Heart left ventricle (tissue), 16 donors: ENCODE data around the gene TBRG4. TPM values are rescaled to one million over a fixed set of nuclear protein-coding genes. Genes with fewer than 3 reads are reported as not detected.
A peak's percentile ranks its signal among the peaks of the same experiment; 100 is the strongest.

Experiments
- ATAC-seq, 4 donors: fragments of 200-7000 bp; cut with Tn5 transposase; one replicate each; pipeline ENCODE4 v1.9.1; 2020 to 2022; ENCODE audit warnings: moderate library complexity in 4 of 4, mild to moderate bottlenecking in 3 of 4, moderate number of reproducible peaks in 1 of 4
- DNase-seq, 5 donors: peaks; one replicate each; pipeline ENCODE4 v3.0.0-alpha.2; 2020
- H3K27ac ChIP-seq, 12 donors: fragments of 200-600 bp; sonication (generic) in 4 of 12; one replicate each; pipeline versions ENCODE4 v1.5.0 to v1.8.0; 2016 to 2022; ENCODE audit warnings: mild to moderate bottlenecking in 2 of 12
- H3K27me3 ChIP-seq, 9 donors: fragments of 200-600 bp; sonication (generic) in 2 of 9; one replicate each; pipeline versions ENCODE4 v1.5.1 to v1.8.0; 2016 to 2022; ENCODE audit warnings: mild to moderate bottlenecking in 3 of 9
- H3K36me3 ChIP-seq, 9 donors: fragments of 200-600 bp; sonication (generic) in 2 of 9; one replicate each; pipeline versions ENCODE4 v1.5.0 to v1.8.0; 2018 to 2022; ENCODE audit warnings: mild to moderate bottlenecking in 2 of 9
- H3K4me1 ChIP-seq, 12 donors: fragments of 200-600 bp; sonication (generic) in 4 of 12; one replicate each; pipeline versions ENCODE4 v1.5.0 to v1.8.0; 2016 to 2022; ENCODE audit warnings: mild to moderate bottlenecking in 3 of 12
- H3K4me3 ChIP-seq, 12 donors: fragments of 200-600 bp; sonication (generic) in 4 of 12; one replicate each; pipeline versions ENCODE4 v1.5.0 to v1.8.0; 2017 to 2022; ENCODE audit warnings: mild to moderate bottlenecking in 9 of 12, moderate library complexity in 4 of 12
- H3K9me3 ChIP-seq, 12 donors: fragments of 200-600 bp; sonication (generic) in 4 of 12; one replicate each; pipeline versions ENCODE4 v1.5.0 to v1.8.0; 2016 to 2022; ENCODE audit warnings: mild to moderate bottlenecking in 1 of 12
- POLR2A ChIP-seq, 2 donors: fragments of 450-650 bp; IDR thresholded peaks; one replicate each; pipeline ENCODE4 v1.6.1; 2017; ENCODE audit warnings: antibody characterized with exemption in 2 of 2, mild to moderate bottlenecking in 2 of 2, moderate library complexity in 2 of 2
- WGBS, 4 donors: extraction: QIAGEN DNeasy Blood & Tissue Kit in 2 of 4; methylation state at CpG; one replicate each; pipeline versions ENCODE4 v1.1.5 to v1.1.7; 2013 to 2018; 5-methylcytosine and 5-hydroxymethylcytosine counted together
- intact Hi-C, 10 donors: fragments of 100-400 bp; cut with DNase I; formaldehyde crosslinking; loops; one replicate each; pipeline versions ENCODE4 v1.11.1 to v1.14.2; 2022
- polyA plus RNA-seq, 2 donors: library from polyadenylated mRNA; stranded (reverse); fragments of 200-250 nt; gene quantifications; one replicate each; pipeline ENCODE4 v1.2.3, GENCODE V29; 2013
- total RNA-seq, 9 donors: library from RNA; depleted of rRNA in 2 of 9; stranded (reverse); fragments of >200 nt in 2 of 9; fragmentation: NEBNext Ultra II Directional in 3 of 9; extraction: Animal tissue kit (Norgen Biotek cat#: 25700) in 3 of 9; gene quantifications; one replicate each; pipeline versions ENCODE4 v1.1.0 to v1.2.4, GENCODE V29; 2016 to 2023
- TF ChIP-seq, protein P1 (sequence below), 12 donors: fragments of 200-600 bp; sonication (generic) in 4 of 12; IDR thresholded peaks; one replicate each; pipeline versions ENCODE4 v1.5.0 to v1.8.0; 2018 to 2022; ENCODE audit warnings: antibody characterized with exemption in 12 of 12, mild to moderate bottlenecking in 5 of 12
- donor health status: ischemic (EF 13 %, LVEDD 7.1; RV severe dilation, severe dysfunction).
- donor health status: healthy with polysubstance abuse.
- donor health status: DM: no; HTN: yes; CAD: no.
- donor health status: DM: no; HTN: no; CAD: no.
- donor health status: ischemic (EF 25% LVEDD 6.9; RV normal size, moderate dysfunction).
- donor health status: ischemic (EF 25% LVEDD 5.7; RV mildly dilated, moderate dysfunction).
- donor health status: healthy.
- donor health status: DM: yes; HTN: yes; CAD: no.
- donor health status: ischemic (EF 35%, LVEDD 5.7; RV mildly dilated, moderate dysfunction).
- donor health status: nonischemic (EF 11% LVEDD 7.7; RV severe dilation, severe dysfunction).
- donor health status: DM: yes; HTN: yes; CAD: no.
- donor health status: PGD.
- donor health status: ischemic (EF 29% LVEDD 5.4; RV normal size, mild dysfunction).
- donor health status: nonischemic (EF 23%, LVEDD 6.1; RV moderate dilation, normal function).

The TBRG4 gene
- total and polyA plus RNA-seq, 11 donors: 58.0 to 125 (median 61.5) TPM

DNA sequence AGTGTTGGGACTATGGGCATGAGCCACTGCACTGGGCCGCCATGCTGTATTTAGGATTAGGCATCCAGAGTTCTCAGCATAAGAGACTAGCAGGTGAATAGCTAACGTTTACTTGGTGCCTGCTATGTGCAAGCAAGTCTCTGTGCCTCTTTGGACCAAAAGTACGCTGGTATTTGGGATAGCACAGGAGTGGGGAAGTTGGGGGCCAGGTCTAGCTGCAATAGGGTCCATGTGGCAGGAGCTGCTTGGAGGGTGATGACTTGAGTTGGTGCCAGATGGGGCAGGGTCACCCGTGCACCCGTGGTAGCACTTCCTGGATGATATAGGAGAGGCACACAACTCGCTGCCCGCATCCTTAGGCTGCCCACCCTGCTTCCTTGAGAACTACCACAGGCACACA is 45.1 kb downstream of the TBRG4 start:
- H3K27ac ChIP-seq: no peak overlapping the region
- no peaks in the 10 kb centered on the region for H3K27me3 ChIP-seq
- peaks cover 0 to 22% (median 0%) of the 10 kb centered on the region in 12 donors for H3K4me1 ChIP-seq
- TF ChIP-seq, protein P1, sequence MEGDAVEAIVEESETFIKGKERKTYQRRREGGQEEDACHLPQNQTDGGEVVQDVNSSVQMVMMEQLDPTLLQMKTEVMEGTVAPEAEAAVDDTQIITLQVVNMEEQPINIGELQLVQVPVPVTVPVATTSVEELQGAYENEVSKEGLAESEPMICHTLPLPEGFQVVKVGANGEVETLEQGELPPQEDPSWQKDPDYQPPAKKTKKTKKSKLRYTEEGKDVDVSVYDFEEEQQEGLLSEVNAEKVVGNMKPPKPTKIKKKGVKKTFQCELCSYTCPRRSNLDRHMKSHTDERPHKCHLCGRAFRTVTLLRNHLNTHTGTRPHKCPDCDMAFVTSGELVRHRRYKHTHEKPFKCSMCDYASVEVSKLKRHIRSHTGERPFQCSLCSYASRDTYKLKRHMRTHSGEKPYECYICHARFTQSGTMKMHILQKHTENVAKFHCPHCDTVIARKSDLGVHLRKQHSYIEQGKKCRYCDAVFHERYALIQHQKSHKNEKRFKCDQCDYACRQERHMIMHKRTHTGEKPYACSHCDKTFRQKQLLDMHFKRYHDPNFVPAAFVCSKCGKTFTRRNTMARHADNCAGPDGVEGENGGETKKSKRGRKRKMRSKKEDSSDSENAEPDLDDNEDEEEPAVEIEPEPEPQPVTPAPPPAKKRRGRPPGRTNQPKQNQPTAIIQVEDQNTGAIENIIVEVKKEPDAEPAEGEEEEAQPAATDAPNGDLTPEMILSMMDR (IDR thresholded peaks at IDR 0.05): no peak
- no peak for DNase-seq
- H3K4me3 ChIP-seq: no peak overlapping the region
- peaks cover 0 to 90% (median 71%) of the 10 kb centered on the region in 9 donors for H3K36me3 ChIP-seq
- ATAC-seq: no peak
- intact Hi-C loops: no loop called here
- no peaks in the 10 kb centered on the region for H3K9me3 ChIP-seq
- 88 to 91% (median 88%) methylated on average over 7 of the region's 7 CpGs for WGBS, 4 donors

DNA sequence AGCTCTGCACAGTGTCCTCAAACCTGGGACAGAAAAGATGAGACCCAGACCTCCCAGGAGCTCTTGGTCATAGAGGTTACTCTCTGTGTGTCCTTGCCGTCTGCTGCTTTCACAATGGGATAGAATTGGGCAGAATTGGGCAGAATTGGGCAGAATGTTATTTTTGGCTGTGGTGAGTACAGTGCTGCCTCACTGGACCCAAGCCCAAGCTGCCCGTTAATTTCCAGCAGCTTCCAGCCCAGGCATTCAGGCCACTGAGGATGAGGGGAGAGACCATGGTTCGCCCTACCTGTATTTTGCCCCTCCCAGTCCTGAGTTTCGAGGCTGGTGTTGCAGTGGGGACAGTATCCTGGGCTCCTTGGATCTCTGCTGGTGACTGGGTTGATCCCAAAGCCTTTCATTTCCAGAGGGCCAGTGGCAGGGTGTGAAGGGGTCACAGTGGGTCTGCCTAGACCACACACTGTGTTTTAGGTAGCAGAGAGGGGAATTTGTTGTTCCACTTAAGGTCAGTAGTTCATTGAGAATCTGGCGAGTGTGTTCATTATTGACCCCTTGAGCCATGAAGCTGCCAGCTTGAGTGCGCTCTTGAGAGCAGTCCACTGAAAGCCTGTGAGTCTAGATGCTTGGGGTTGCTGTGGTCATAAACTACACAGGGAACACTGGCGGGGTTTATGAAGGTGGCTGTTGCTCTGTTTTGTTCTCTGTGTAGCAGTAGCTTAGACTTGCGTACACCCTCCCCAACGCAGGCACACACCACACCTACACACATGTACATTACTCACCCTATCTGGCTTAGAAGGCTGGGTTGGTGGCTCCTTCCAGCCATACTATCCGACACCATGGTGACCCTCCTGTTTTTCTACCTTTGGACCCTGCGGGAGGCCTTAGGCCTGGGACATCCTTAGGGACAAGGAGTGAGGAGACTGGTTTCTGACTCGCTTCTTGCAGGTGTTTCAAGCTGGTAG is 46.2 kb downstream of the TBRG4 start:
- DNase-seq (no peak), ATAC-seq (peak in 2 of 4 donors; percentile 23 to 37)
- TF ChIP-seq POLR2A (IDR thresholded peaks at IDR 0.05): no peak
- TF ChIP-seq, protein P1 (IDR thresholded peaks at IDR 0.05): no peak
- intact Hi-C loops: no loop called here
- Histone ChIP-seq H3K36me3 (peaks cover 0 to 82% (median 60%) of the 10 kb centered on the region in 9 donors), H3K27ac (no peak overlapping the region), H3K4me1 (peaks cover 0 to 31% (median 0%) of the 10 kb centered on the region in 12 donors), H3K27me3 (no peaks in the 10 kb centered on the region), H3K4me3 (no peak overlapping the region), H3K9me3 (no peaks in the 10 kb centered on the region)
- WGBS, 4 donors: 76 to 95% (median 85%) methylated on average over 12 of the region's 12 CpGs

DNA sequence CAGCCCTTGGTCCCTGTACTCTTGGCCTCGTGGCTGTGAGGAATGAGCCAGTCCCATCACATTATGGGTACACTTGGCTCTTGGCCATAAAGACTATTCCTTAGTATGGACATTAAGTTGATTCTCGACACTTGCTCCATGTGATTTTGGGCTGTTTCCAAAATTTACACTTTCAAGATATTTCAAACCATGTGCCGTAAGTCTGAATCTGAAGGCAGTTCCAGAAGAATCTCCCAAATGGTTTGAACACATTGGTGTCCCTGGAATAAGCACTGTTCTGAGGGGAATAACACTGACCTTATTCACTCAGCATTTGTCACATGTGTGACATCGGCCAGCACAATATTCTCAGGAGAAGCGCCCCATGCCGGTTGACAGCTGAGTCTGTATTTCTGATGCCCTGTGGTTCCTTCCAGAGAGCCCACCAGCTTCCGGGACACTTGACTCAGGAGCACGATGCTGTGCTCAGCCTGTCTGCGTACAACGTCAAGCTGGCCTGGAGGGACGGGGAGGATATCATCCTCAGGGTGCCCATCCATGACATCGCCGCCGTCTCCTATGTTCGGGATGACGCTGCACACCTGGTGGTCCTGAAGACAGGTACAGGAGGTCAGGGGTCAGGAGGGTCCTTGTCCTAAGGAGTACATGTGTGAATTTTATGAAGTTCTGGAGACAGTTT is 47.3 kb downstream of the TBRG4 start:
- TF ChIP-seq, protein P1 (IDR thresholded peaks at IDR 0.05): no peak
- no peak for TF ChIP-seq POLR2A (IDR thresholded peaks at IDR 0.05)
- H3K36me3 ChIP-seq: peaks cover 0 to 80% (median 49%) of the 10 kb centered on the region in 9 donors
- H3K9me3 ChIP-seq: no peaks in the 10 kb centered on the region
- intact Hi-C loops: no loop called here
- no peaks in the 10 kb centered on the region for H3K27me3 ChIP-seq
- ATAC-seq: no peak
- no peak overlapping the region for H3K4me3 ChIP-seq
- WGBS, 4 donors: 89 to 95% (median 90%) methylated on average over 16 of the region's 16 CpGs
- H3K27ac ChIP-seq: no peak overlapping the region
- peaks cover 0 to 43% (median 0%) of the 10 kb centered on the region in 12 donors for H3K4me1 ChIP-seq
- no peak for DNase-seq
